ENCODE measurements around the gene OR2K2.

DNA sequence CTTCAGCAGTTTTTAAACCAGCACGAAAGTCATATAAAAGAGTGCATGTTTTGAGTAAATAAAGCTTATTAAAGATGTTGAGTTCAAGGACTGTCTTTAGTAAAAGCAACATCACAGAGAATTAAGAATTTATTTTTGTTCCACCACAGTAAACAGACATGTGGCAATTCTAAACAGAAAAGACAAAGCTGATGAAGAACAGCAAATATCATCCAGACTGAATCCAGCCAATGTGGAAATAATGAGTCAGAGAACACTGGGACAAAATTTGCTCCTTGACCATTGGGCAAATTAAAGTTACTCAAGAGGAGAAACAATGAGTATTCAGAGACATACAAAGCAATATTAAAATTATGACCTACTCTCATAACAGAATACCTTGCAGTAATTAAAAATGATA, 28.8 kb downstream of the OR2K2 start:
- no peak for TF ChIP-seq HCFC1 (IDR thresholded peaks at IDR 0.05; ENCODE audit: low read depth, low read length)
- no peak for TF ChIP-seq ZFP30 (CRISPR knock-in tag; IDR thresholded peaks at IDR 0.05; ENCODE audit: borderline replicate concordance)

Data from K562 (cell line).